NCI-H446 (cell line): ENCODE results near the gene SOD2.
"Not testable (repeated sequence)": the region's sequence is repeated elsewhere in the genome, so short reads cannot be mapped to it uniquely, and the experiment has no call there.

ENCODE experiments used
- DNase-seq, 2 experiments: peaks; one replicate each; lab custom pipeline; 2025; lab: John Stamatoyannopoulos, UW

Gene SOD2

DNA sequence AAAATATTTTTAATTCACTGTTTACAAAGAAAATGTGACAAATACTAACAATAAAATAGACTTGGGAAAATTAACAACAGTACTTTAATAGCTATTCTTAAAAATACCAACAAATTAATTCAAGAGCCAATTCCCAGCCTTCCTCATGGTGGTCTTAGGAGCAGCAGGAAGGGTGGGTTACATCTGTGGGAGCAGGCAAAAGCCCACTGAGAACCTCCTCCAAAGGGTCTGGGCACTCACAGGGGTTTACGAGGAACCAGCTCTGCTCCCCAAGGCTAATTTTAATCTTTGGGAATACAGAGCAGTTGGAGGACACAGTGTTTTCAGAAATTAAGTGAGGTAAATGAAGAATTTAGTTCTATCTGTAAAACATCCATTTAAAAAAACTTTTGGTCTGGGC is 10.2 kb downstream of the SOD2 start:
- no peak for DNase-seq

DNA sequence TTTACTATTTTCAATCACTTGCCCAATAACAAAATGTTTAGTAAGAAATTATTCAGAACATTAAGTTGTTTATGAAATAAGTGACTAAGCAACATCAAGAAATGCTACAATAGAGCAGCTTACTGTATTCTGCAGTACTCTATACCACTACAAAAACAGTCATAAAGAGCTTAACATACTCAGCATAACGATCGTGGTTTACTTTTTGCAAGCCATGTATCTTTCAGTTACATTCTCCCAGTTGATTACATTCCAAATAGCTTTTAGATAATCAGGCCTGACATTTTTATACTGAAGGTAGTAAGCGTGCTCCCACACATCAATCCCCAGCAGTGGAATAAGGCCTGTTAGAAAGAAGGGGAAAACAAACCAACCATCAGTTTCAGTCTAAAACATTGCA is 10.7 kb downstream of the SOD2 start:
- DNase-seq: no peak

DNA sequence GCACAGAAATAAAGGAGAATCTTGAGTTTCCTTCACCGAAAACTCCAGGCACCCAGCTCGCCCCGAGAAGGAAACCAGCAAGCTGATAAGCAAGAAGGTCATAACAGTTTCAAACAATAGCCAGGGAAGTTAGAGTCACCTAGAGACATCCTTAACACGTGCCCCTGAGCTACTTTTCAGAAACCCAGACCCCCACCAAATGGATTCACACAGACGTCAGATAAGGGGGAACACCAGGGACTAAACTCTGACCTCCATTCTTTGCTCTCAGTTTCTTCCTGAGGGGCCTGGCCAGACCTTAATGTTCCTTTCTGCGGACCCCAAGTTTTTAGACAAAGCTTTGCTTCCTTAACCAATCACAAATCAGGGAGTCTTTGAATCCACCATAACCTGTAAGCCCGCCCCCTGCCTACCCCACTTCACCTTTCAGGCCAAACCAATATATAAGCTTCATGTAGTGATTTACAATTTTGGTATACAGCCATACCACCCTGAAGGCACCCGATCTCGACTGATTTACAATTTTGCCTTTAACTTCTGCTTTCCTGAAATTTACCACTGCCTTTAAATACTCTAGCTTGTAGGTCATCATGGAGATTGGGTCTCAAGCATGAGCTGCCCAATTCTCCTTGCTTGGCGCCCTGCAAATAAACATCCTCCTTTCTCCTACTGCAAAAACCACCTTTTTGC is 11.7 kb downstream of the SOD2 start:
- DNase-seq: no peak

DNA sequence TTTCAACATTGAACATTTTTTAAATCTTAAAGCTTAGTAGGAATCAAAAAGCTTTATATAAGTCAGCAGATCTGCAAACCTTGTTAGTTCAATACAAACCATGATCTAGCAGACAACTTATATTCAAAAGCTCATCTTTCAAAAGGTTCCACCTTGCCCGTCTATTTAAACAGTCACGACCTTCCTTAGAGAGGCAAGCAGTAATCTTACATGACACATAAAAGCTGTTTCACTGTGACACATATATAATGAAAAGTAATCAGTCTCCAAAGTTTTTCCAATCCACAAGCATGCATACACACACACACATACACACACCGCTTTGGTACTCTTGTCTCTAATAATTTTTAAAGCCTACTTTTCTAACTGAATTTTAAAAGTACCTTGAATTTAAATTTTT is 12.9 kb downstream of the SOD2 start:
- no peak for DNase-seq

DNA sequence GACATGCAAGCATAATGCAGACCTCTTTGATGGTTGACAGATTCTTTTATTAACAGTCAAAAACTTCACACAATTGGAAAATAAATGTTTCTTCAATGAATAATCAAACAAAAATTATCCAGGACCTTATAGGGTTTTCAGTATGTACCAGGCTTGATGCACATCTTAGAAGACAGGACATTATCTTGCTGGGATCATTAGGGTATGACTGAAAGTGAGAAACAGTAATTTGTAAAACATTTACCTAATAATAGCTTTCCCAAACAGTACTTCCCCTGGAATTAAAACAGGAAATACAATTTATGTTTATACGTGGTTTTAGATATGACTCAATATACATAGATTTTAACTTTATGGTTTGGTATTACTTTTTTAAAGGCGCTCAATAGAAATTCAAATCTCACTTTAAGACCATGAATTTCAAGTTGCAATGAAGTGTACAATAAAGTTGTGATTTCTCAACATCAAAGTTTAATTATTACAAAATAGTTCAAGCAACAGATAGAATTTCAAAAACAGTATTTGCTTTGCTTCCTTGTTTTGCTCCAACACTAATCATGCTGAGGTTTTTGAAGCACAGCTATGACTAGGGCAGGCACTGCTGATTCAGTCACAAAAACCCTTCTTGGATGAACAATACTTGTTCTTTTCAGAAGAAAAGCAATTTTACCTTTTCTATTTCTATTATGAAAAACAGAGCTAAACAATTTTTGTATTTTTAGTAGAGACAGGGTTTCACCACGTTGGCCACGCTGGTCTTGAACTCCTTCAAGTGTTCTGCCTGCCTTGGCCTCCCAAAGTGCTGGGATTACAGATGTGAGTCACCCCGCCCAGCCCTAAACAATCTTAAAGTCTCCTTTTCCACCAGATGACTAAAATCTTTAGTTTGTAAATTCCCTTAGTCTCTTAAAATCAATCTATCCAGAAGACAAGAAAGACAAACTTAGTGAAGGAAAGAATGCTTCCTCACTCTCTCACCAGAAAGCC is 13.7 kb downstream of the SOD2 start:
- DNase-seq: no peak

DNA sequence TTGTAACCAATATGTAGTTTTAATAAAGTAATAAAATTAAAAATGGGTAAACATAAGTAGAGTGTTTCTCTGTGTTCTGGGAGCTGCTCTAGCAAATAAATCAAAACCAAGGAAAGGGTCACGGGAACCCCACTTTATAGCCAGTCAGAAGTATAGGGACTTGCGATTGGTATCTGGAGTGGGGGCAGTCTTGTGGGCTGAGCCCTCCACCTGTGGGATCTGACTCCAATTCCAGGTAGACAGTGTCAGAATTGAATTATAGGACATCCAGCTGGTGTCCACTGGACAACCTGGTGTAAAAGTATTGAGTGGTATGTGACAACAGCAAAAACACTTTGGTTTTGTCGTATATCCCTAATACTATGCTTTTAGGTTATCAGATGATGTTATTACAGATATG is 14.5 kb downstream of the SOD2 start:
- no peak for DNase-seq

GRCh38 chr6:159677506-159678165 is 15.4 kb downstream of the SOD2 start:
- DNase-seq: no peak

GRCh38 chr6:159676890-159677505 is 16.0 kb downstream of the SOD2 start:
- no peak for DNase-seq

DNA sequence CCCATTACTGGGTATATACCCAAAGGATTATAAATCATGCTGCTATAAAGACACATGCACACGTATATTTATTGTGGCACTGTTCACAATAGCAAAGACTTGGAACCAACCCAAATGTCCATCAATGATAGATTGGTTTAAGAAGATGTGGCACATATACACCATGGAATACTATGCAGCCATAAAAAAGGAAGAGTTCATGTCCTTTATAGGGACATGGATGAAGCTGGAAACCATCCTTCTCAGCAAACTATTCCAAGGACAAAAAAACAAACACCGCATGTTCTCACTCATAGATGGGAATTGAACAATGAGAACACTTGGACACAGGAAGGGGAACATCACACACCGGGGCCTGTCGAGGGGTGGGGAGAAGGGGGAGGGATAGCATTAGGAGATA is 16.8 kb downstream of the SOD2 start:
- not testable (repeated sequence) for DNase-seq

GRCh38 chr6:159665868-159666635 is 27.0 kb downstream of the SOD2 start:
- no peak for DNase-seq

DNA sequence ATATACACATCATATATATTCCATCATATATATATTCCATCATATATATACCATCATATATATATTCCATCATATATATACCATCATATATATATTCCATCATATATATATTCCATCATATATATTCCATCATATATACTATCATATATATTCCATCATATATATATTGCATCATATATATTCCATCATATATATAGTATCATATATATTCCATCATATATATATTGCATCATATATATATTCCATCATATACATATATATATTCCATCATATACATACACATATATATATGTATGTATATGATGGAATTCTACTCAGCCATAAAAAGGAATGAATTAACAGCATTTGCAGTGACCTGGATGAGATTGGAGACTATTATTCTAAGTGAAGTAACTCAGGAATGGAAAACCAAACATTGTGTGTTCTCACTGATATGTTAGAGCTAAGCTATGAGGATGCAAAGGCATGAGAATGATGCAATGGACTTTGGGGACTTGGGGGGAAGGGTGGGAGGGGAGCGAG is 29.6 kb downstream of the SOD2 start:
- not testable (repeated sequence) for DNase-seq

DNA sequence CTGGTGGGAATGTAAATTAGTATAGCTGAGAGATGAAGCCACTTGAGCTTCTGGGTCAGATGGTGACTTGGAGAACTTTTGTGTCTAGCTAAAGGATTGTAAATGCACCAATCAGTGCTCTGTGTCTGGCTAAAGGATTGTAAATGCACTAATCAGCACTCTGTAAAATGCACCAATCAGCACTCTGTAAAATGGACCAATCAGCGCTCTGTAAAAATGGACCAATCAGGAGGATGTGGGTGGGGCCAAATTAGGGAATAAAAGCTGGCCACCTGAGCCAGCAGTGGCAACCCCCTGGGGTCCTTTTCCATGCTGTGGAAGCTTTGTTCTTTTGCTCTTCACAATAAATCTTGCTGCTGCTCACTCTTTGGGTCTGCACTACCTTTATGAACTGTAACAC is 31.1 kb downstream of the SOD2 start:
- not testable (repeated sequence) for DNase-seq

DNA sequence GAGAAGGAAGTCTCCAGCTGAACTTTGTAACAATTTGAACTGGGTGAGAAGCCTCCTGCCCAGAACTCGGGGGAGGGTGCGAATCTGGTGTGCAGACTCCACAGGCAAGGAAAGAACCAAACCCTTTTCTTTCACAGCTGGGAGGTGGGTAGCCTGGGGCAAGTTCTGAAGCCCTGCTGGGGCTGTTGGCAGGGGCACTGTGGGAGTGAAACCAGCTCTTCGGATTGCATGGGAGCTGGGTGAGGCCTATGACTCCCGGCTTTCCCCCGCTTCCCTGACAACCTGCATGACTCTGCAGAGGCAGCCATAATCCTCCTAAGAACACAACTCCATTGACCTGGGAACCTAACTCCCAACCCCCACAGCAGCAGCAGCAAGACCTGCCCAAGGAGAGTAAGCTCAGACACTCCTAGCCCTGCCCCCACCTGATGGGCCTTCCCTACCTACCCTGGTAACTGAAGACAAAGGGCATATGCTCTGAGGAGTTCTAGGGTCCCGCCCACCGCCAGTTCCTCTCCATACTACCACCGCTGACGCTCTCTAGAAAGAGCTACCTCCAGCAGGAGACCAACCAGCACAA is 37.5 kb downstream of the SOD2 start:
- DNase-seq: no peak

DNA sequence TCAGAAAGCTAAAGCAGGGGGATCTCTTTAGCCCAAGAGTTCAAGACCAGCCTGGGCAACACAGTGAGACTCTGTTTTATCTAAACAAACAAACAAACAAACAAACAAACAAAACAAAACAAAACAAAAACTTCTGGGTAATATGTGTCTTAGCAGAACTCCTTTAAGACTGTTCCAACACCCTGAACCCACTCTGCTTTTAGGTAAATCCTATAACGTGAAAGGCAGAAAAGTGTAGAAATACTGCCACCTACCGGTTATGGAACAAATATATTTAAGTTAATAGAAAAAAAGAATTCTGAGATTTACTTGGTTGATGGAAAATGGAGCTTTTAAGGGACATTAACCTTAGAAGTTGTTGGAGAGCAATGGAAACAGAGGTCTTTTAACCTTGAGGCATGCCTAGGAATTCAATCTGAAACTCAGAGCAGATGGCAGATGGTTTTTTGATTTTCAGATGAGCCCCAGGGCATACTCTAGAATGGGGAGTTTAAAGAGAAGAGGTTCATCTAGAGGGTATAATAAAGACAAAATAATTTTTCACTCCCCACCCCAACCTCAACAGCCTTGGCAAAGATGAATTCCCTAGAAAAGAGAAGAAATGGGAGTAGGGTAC is 38.5 kb downstream of the SOD2 start:
- DNase-seq: peak in 1 of 2 experiments; percentile 69

DNA sequence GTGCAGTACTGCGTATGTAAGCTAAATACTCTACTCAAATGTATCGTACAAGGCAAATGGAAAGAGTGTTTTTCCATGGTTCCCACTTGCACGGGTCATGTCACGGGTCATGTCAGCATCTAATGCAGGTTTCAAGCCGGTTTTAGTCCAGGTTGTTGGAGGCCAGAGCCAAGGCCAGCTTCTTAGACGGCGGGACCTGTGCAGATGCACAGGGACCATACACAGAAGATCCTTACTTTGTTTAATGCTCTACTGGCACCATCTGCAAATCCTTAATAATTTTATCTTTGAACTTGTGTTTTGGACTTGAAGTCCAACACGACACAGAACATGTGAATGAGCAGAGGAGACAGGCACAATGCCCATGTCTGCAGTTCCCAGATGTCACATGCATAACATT is 42.7 kb downstream of the SOD2 start:
- DNase-seq: no peak

DNA sequence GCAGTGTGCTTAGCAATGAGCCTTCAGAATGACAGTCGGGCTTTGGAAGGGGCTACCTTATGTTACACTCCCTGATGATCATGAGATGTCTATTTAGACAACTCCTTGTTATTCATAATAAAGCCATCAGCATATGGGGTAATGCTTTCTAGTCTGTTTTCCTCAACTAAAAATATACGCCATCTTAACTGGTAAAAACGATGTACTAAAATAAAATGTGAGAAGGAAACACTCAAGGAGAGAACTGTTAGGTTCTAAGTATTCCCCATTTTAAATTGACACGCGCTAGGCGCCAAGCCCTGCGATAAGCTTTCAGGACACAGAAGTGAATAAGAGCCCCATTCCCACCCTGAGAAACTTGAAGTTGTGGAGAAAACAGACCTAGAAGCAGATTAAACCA is 43.6 kb downstream of the SOD2 start:
- no peak for DNase-seq

DNA sequence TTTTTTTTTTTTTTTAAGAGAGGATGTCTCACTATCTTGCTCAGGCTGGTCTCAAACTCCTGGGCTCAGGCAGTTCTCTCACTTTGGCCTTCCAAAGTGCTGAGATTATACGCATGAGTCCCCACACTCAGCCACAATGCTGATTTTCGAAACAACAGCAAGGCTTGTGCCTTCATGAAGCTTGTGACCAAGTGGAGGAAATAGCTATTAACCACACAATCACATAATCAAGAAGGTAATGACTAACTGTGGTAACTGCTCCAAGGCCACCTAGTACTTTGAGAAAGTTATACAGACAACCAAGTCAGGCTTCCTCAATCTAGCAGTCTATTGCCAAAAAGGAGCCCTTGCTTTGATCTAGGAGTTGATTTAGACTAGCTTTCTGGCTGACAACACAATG is 46.3 kb downstream of the SOD2 start:
- DNase-seq: no peak

GRCh38 chr6:159646116-159646515 is 46.9 kb downstream of the SOD2 start:
- DNase-seq: no peak

DNA sequence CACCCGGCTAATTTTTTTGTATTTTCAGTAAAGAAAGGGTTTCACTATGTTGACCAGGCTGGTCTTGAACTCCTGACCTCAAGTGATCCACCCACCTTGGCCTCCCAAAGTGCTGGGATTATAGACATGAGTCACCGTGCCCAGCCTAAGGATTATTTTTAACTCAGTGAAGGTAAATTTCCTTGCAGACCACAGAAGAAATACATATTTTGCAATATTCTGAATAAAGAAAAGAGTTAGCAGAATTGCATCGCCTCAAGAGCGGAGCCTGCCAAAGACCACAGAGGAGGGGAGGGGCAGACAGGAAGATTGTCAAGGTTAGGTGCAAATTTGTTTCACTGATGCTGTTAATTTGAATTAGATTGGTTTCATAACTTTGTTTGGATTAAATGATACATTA is 47.4 kb downstream of the SOD2 start:
- no peak for DNase-seq
